C1 segment of cervical spinal cord (tissue), 14 donors: ENCODE data around the gene PDHX.

Experiments
- DNase-seq, 14 donors: peaks; one replicate each; lab custom pipeline; 2025; lab: John Stamatoyannopoulos, UW

PDHX gene

DNA sequence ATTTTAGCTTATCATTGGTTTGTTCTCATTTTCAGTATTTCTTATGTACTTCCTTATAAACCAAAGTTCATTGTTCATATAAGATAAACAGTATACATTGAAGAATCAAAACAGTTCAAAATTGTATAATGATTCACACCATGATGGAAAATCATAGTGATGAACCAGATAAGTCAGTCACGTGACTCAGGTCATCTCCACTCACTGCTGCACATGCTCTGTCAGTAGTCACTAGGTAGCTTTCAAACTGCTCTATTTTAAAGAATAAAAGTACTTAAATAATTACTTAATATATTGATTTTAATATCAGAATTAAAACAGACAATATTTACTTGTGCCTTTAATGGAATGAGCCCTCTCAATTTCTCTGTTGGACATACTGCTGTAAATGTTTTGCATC lies 37.5 kb downstream of the PDHX start:
- no peak for DNase-seq

DNA sequence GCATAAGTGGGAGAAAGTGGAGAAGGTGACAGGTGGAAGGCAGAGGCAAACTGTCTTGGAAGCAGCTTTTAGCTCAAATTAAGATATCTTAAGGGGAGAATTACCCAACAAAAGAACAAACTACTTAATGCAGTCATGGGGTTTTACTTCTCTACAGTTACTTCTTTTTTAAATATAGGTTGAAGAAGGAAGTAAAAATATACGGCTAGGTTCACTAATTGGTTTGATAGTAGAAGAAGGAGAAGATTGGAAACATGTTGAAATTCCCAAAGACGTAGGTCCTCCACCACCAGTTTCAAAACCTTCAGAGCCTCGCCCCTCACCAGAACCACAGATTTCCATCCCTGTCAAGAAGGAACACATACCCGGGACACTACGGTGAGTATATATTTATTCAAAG lies 40.8 kb downstream of the PDHX start:
- no peak for DNase-seq

- no peak for DNase-seq
Measured at GRCh38 chr11:34957606-34958005, 41.2 kb downstream of the PDHX start.

DNA sequence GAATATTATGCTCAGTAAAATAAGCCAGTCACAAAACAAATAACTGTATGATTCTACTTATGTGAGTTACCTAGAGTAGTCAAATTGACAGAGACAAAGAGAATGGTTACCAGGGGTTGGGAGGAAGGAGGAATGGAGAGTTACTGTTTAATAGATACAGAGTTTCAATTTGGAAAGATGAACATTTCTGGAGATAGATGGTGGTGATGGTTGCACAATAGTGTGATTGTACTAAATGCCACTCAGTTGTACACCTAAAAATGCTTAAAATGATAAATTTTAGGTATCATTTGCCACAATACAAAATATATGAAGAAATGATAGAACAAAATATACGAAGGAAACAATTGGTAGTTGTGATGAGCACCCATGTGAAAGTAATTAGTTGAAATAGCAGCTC lies 43.4 kb downstream of the PDHX start:
- DNase-seq, result no peak

DNA sequence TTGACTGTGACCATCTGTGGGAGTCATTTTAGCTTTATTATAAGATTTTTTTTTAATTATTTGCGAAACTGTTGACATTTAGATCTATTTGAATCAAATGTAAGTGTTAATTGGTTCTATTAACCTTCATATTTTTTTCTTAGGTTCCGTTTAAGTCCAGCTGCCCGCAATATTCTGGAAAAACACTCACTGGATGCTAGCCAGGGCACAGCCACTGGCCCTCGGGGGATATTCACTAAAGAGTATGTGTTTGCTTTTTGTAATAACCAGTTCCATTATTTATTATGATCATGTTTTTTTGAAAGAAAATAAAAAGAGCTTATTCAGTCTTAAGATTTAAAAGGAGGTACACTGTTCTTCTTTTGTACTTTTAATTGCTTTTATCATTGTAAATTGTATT lies 43.9 kb downstream of the PDHX start:
- peak in 2 of 14 donors; percentile 5 to 8 for DNase-seq

DNA sequence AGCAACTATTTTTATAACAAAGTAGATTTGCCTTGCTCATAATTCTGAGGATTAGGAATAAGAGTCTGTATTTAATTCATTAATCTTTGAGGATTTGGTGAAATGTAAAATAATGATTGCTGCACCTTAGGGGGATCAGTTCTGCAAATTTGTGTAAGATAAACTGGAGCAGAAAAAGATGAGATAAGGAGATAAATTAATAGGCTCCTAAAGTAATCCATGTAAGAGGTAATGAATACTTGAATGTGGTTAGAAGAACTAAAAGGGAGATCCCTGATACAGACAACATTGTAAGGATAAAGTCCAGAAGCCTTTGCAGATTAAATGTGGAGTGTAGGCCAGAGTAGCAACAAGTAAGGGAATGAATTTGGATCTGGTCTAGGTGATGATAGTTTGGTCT lies 45.6 kb downstream of the PDHX start:
- no peak for DNase-seq

DNA sequence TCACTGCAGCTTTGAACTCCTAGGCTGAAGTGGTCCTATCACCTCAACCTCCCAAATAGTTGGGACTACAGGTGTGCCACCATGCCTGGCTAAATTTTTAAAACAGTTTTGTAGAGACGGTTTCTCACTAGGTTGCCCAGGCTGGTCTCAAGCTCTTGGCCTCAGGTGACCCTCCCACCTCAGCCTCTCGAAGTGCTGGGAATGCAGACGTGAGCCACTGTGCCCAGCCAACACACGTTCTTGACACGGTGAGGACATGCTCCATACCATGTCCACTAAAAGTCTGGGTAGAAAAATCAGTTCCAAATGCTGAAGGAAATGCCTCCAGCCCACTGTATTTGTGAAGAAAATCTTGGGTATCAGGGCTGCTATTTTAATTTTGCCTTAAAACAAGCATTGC lies 46.9 kb downstream of the PDHX start:
- DNase-seq, result no peak

GRCh38 chr11:34964610-34965331 lies 48.4 kb downstream of the PDHX start:
- no peak for DNase-seq

GRCh38 chr11:34968862-34969261 lies 52.4 kb downstream of the PDHX start:
- no peak for DNase-seq

DNA sequence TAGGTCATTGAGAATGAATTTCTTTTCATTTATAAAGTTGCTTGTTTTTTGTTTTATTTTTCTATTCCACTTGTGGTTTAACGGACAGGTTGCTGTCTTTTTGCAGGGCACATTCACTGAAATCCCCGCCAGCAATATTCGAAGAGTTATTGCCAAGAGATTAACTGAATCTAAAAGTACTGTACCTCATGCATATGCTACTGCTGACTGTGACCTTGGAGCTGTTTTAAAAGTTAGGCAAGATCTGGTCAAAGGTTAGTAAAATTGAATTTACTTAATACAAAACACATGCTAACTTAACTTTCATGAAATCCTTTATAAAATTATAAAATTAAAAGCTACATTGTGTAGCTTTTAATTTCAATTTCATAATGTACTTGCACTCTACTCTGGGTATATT lies 53.6 kb downstream of the PDHX start:
- no peak for DNase-seq

DNA sequence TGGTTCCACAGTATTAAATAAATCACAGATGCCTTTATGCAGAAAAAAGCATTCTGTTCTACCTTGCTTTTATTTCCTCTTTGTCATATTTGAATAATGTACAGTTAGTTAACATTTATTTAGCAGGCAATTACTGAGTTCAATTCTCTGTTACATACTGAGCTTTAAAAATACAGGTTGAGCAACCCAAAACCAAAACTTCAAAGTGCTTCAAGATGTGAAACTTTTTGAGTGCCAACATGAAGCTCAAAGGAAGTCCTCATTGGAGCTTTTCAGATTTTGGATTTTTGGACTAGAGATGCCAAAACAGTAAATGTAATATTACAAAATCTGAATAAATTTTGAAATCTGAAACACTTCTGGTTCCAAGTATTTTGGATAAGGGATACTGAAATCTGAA lies 54.1 kb downstream of the PDHX start:
- DNase-seq, result no peak

DNA sequence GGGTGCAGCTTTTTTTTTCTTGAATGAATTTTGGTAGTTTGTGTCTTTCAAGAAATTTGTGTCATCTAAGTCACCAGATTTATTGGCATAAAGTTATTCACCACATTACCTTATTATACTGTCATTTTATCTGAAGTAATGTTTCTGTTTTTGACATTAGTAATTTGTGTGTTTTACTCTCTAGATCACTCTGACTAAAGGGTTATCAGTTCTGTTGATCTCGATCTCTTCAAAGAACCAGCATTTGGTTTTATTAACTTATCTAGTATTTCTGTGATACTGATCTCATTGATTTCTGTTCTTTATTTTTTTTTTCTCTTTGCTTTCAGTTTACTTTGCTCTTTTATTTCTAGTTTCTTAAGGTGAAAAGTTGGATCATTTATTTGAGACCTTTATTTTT lies 55.5 kb downstream of the PDHX start:
- no peak for DNase-seq

DNA sequence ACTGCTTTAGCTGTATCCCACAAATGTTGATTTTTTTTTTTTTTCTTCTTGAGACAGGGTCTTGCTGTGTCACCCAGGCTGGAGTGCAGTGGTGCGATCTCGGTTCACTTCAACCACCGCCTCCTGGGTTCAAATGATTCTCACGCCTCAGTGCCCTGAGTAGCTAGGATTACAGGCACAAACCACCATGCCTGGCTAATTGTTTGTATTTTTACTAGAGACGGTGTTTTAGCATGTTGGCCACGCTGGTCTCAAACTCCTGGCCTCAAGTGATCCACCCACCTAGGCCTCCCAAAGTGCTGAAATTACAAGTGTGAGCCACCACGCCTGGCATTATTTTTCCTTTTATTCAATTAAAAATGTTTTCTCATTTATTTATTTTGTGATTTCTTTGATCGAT lies 55.9 kb downstream of the PDHX start:
- DNase-seq, result no peak

DNA sequence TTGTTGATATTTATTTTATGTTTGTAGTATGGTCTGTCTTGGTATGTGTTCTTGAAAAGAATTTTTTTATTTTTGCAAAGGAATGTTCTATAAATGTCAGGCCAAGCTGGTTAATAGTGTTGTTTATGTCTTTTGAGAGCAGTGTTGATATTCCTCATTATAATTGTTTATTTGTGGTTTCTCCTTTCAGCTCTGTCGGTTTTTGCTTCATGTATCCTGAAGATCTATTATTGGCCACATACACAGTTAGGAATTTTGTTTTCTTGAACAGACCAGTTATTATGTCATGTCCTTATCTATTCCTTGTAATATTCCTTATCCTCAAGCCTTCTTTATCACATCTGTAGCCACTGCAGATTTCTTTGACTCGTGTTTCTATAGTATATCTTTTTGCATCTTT lies 56.5 kb downstream of the PDHX start:
- no peak for DNase-seq

GRCh38 chr11:34975482-34975881 lies 59.1 kb downstream of the PDHX start:
- DNase-seq, result no peak

DNA sequence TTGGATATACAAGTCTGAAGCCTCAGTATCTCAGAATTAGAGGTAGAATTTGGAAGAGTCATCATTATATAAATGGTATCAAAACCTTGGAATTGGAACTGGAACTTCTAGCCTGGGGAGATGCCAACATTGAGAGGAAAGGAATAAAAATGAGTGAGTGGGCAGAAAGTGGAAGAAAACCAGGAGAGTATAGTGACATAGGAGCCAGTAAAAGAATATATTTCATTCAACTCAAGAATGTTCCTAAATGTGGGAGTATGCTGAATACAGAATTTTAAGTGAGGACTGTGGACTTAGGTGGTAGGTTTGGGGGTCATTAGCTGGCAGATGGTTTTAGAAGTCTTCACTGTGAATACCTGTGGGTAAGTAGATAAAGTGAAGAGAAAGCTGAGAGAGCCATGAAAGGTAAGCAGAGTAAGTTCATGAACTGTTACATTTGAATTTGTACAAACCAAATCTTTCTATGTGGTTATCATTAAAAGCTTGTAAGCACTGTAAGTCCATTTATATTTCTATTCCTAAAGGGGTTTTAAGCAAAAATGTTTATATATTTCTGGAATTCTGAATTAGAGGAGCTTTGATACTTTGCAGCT lies 60.2 kb downstream of the PDHX start:
- no peak for DNase-seq

- DNase-seq, result no peak
Measured at GRCh38 chr11:34977089-34977912, 60.9 kb downstream of the PDHX start.

DNA sequence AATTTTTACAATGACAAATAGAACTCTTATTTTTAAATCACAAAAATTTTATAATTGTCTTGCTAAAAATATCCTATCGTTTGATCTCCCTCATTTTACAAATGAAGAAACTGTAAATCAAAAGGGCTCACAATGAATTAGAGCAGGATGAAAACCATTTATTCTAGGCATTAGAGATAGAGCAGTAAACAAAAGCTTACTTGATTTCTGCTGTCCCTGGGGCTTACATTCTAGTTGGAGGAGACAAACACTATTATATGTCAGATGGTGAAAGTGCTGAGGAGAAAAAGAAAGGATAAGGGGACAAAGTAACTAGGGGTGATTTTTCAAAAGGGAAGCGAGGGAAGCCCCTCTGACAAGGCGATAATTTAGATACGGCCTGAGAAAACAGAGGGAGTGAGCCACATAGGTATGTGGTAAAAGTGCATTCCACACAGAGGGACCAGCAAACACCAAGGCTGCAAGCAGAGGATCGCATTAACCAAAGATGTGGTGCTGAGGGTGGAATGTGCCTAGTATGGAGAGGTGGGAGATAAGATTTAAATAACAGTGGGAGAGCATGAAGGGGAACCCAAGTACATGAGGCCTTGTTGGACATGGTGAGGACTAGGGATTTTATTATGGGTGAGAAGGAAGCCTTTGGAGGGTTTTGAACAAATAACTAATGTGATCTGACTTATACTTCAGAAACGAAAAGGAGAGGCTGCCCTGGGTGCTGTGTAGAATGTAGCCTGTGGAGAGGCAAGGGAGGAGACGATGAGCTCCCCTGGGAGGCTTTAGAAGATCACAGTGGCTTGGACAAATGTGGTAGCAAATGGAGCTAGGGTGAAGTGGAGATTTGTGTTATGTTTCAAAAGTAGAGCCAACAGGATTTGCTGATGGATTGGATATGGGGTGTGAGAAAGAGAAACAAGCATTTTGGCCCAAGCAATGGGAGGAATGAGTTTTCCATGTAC lies 62.1 kb downstream of the PDHX start:
- no peak for DNase-seq

- DNase-seq, result no peak
Measured at GRCh38 chr11:34984514-34984913, 68.1 kb downstream of the PDHX start.

DNA sequence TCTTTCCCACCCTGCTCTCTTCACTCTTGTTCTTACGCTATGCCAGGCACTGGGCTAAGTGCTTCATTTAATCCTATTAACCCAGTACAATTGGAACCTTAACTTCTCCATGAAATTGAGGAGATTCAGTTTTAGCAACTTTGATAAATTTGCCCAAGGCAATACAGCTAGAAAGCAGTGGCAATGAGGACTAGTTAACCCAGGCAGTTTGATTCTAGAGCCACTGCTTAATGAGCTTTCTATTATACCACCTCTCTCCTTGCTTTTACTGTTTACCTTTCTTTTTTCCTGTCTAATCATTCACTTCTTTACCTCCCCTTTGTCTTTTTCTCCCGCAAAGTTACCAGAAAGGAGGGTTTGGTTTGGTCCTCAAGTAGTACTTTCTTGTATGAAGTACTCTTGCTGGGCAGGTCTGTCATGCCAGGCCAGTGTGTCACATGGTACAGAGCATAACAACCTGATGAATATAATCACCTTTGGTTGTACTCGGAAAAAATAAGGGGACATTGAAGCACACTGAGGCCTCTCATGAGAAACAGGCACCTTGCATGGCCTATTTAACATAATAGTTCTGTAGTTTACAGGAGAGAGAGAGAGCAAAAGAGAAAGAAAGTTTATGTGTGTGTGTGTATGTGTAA lies 70.6 kb downstream of the PDHX start:
- DNase-seq, result no peak

- no peak for DNase-seq
Measured at GRCh38 chr11:34987617-34988016, 71.2 kb downstream of the PDHX start.
